ENCODE results near the gene SLC35F6.

SLC35F6 gene

GRCh38 chr2:26733413-26733812 is 30.7 kb upstream of the SLC35F6 start:
- Histone ChIP-seq H3K36me3 (replicated peaks) (no peaks in the 10 kb centered on the region), H3K27ac (no peak overlapping the region), H3K27me3 (replicated peaks) (peaks cover 8% of the 10 kb centered on the region), H3K4me3 (ENCODE audit: low read depth, low read length) (no peak overlapping the region)
- in situ Hi-C loops (cut with HindIII; ENCODE audit: low pct_ligation_motif_present, low sequenced_read_pairs), result no loop called here
- DNase-seq, result no peak
- TF ChIP-seq CTCF (IDR thresholded peaks at IDR 0.05; ENCODE audit: low read depth, low read length, missing control alignments), result no peak

GRCh38 chr2:26735097-26735496 is 29.0 kb upstream of the SLC35F6 start:
- no peak for TF ChIP-seq CTCF (IDR thresholded peaks at IDR 0.05; ENCODE audit: low read depth, low read length, missing control alignments)
- H3K36me3 ChIP-seq (replicated peaks), result no peaks in the 10 kb centered on the region
- H3K27ac ChIP-seq, result no peak overlapping the region
- H3K27me3 ChIP-seq (replicated peaks), result peaks cover 4% of the 10 kb centered on the region
- peak; percentile 85 for DNase-seq
- in situ Hi-C loops (cut with HindIII; ENCODE audit: low pct_ligation_motif_present, low sequenced_read_pairs), result no loop called here
- H3K4me3 ChIP-seq (ENCODE audit: low read depth, low read length), result no peak overlapping the region

- Histone ChIP-seq H3K4me3 (ENCODE audit: low read depth, low read length) (no peak overlapping the region), H3K36me3 (replicated peaks) (no peaks in the 10 kb centered on the region), H3K27me3 (replicated peaks) (peaks cover 2% of the 10 kb centered on the region), H3K27ac (no peak overlapping the region)
- in situ Hi-C loops (cut with HindIII; ENCODE audit: low pct_ligation_motif_present, low sequenced_read_pairs), result no loop called here
- DNase-seq, result no peak
- no peak for TF ChIP-seq CTCF (IDR thresholded peaks at IDR 0.05; ENCODE audit: low read depth, low read length, missing control alignments)
Observed at GRCh38 chr2:26735883-26736588, 28.0 kb upstream of the SLC35F6 start.

GRCh38 chr2:26737221-26737620 is 26.9 kb upstream of the SLC35F6 start:
- DNase-seq, result no peak
- in situ Hi-C loops (cut with HindIII; ENCODE audit: low pct_ligation_motif_present, low sequenced_read_pairs), result no loop called here
- Histone ChIP-seq H3K27ac (no peak overlapping the region), H3K36me3 (replicated peaks) (no peaks in the 10 kb centered on the region), H3K27me3 (replicated peaks) (peaks cover 2% of the 10 kb centered on the region), H3K4me3 (ENCODE audit: low read depth, low read length) (no peak overlapping the region)
- TF ChIP-seq CTCF (IDR thresholded peaks at IDR 0.05; ENCODE audit: low read depth, low read length, missing control alignments), result no peak

- Histone ChIP-seq H3K27ac (no peak overlapping the region), H3K4me3 (ENCODE audit: low read depth, low read length) (no peak overlapping the region), H3K27me3 (replicated peaks) (no peaks in the 10 kb centered on the region), H3K36me3 (replicated peaks) (no peaks in the 10 kb centered on the region)
- in situ Hi-C loops (cut with HindIII; ENCODE audit: low pct_ligation_motif_present, low sequenced_read_pairs), result no loop called here
- no peak for TF ChIP-seq CTCF (IDR thresholded peaks at IDR 0.05; ENCODE audit: low read depth, low read length, missing control alignments)
- no peak for DNase-seq
Observed at GRCh38 chr2:26738481-26738880, 25.6 kb upstream of the SLC35F6 start.

GRCh38 chr2:26739514-26739913 is 24.6 kb upstream of the SLC35F6 start:
- H3K36me3 ChIP-seq (replicated peaks), result no peaks in the 10 kb centered on the region
- in situ Hi-C loops (cut with HindIII; ENCODE audit: low pct_ligation_motif_present, low sequenced_read_pairs), result no loop called here
- H3K27me3 ChIP-seq (replicated peaks), result no peaks in the 10 kb centered on the region
- TF ChIP-seq CTCF (IDR thresholded peaks at IDR 0.05; ENCODE audit: low read depth, low read length, missing control alignments), result no peak
- no peak for DNase-seq
- H3K27ac ChIP-seq, result no peak overlapping the region
- H3K4me3 ChIP-seq (ENCODE audit: low read depth, low read length), result no peak overlapping the region
